Skeletal muscle satellite cell (primary cell): ENCODE measurements around the gene PLCG2.

Experiments
- H3K27me3 ChIP-seq: 2 replicates; pipeline ENCODE4 v1.7.0; 2013; ENCODE audit warnings: low read length; ENCODE audit not compliant: control insufficient read depth, insufficient read depth
- H3K36me3 ChIP-seq: 2 replicates; pipeline ENCODE4 v1.7.0; 2013; ENCODE audit warnings: mild to moderate bottlenecking, control low read depth, low read length; ENCODE audit not compliant: insufficient read depth
- H3K4me1 ChIP-seq: 2 replicates; pipeline ENCODE4 v1.7.0; 2013; ENCODE audit warnings: low read length; ENCODE audit not compliant: control insufficient read depth, insufficient read depth
- H3K4me2 ChIP-seq: 2 replicates; pipeline ENCODE4 v1.7.0; 2013; ENCODE audit warnings: mild to moderate bottlenecking, low read length
- H3K4me3 ChIP-seq: 2 replicates; pipeline ENCODE4 v1.7.0; 2013; ENCODE audit warnings: low read length
- H3K9ac ChIP-seq: 2 replicates; pipeline ENCODE4 v1.7.0; 2013; ENCODE audit warnings: mild to moderate bottlenecking, low read depth, low read length, moderate library complexity
- H3K9me3 ChIP-seq: replicated peaks from 2 replicates; pipeline ENCODE4 v1.7.0; 2013; ENCODE audit warnings: mild to moderate bottlenecking, control low read depth, low read length

PLCG2 gene

DNA sequence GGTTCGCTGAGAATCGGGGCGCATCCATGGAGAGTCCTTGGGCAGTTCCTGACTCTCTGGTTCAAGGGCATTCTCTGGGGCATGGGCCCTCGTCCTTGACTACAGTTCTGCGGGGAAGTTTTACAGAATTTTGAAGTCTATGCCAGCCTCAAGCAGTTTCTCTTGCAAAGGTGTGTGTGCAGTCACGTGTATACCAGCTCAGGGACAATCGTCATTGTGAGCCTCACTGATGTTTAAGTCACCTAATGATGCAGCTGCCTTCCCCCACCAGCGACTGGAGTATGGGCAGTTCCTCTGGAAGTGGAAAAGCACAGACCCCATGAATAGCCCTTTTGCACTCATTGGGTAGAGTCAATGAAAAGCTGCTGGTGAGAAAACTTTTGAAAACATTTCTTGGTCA is 1.3 kb downstream of the PLCG2 start:
- peaks cover 73% of the 10 kb centered on the region for H3K27me3 ChIP-seq
- no peaks in the 10 kb centered on the region for H3K9me3 ChIP-seq
- no peak overlapping the region for H3K4me3 ChIP-seq
- no peak overlapping the region for H3K4me2 ChIP-seq
- no peaks in the 10 kb centered on the region for H3K36me3 ChIP-seq
- no peaks in the 10 kb centered on the region for H3K4me1 ChIP-seq
- no peak overlapping the region for H3K9ac ChIP-seq

DNA sequence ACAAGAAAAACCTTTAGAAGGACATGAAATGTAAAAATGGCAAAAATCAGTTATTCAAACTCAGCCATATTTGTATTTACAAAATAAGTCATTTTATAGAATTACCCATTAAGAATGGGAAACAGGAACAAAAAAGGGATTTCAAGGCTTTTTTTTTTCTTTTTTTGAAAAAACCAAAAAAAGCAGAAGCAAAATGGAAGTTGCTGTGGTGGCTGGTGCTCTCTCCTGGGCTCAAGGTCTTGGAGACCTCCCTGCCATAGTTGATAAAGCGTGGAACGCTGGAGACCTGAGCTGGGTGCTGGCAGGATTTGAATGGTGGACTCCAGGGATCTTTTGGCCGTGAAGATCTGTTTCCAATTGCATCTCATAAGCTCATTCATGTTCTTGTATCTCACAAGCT is 3.1 kb downstream of the PLCG2 start:
- Histone ChIP-seq H3K9me3 (no peaks in the 10 kb centered on the region), H3K9ac (no peak overlapping the region), H3K4me2 (no peak overlapping the region), H3K4me3 (no peak overlapping the region), H3K27me3 (peaks cover 80% of the 10 kb centered on the region), H3K36me3 (no peaks in the 10 kb centered on the region), H3K4me1 (no peaks in the 10 kb centered on the region)

DNA sequence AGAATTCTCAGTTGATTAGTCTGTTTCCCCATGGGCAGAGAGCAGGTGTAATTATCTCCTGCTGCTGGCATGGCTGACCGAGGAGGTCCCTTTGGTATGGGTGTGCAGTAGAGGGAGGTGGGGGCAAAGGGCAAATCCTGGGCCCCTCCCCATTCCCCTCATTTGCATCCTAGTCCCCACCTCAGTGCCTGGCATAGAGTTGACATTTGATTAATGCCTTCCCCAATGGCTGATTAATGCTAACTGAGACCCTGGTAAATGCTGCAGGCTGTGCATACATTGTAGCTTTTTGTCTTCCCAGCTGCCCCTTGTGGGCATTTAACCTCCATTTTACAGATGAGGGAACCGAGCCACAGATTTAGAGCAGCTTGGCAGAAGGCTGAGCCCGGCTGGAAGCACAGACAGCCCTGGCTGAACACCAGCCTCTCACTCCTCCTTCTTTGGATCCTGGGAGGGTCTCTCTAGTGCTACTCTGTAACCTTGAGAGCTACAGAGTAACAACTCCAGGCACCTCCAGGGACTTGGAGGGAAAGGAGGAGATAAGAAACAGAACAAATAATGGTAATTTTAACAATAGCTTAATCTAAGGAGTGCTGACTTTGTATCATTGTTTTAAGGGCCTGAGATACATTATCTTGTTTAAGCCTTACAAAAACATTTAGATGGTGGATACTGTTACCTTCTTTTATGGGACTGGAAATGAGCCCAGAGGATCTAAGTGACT is 5.1 kb downstream of the PLCG2 start:
- H3K4me1 ChIP-seq: no peaks in the 10 kb centered on the region

DNA sequence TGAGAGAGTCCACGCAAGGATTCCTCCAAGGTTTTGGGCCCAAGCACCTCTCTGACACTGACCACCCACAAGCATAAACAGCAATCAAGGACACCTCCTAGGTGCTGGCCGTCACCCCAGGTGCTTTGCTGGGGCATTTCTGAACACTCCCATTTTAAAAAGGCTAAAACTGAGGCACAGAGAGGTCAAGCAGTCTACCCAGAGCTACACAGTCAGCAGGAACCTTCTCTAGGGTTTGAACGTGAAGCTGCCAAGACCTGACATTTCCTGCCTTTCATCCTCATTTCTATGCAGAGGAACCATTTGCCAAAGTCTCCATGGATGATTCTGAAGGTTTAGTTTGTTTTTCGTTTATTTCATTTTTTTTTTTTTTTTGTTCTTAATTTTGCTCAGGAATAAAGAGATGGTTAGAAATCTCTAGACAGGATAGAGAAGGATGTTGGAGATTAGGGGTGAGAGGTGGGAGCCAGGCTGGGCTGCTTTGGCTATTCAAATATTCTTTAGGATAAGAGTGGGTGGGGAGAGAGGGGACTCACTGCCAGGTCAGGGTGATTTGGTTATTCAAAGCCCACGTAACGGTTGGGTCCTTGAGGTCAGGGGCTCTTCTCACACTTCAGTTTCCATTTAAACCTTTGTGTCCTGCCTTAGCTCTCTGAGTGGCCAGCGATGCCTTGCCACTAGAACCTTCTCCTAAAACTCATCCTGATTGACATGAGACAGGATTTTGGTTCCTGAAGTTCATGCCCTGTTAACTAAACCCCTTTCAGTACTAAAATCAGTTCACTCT is 6.2 kb downstream of the PLCG2 start:
- Histone ChIP-seq H3K27me3 (peaks cover 61% of the 10 kb centered on the region), H3K4me1 (no peaks in the 10 kb centered on the region), H3K36me3 (no peaks in the 10 kb centered on the region), H3K4me3 (no peak overlapping the region), H3K4me2 (no peak overlapping the region), H3K9me3 (no peaks in the 10 kb centered on the region), H3K9ac (no peak overlapping the region)

More for the DNA sequence above, 5.1 kb downstream of the PLCG2 start:
- Histone ChIP-seq H3K9me3 (no peaks in the 10 kb centered on the region), H3K4me3 (no peak overlapping the region), H3K9ac (no peak overlapping the region), H3K36me3 (no peaks in the 10 kb centered on the region), H3K4me2 (no peak overlapping the region), H3K27me3 (peaks cover 65% of the 10 kb centered on the region)

GRCh38 chr16:81786321-81786720 is 7.2 kb downstream of the PLCG2 start:
- Histone ChIP-seq H3K4me3 (no peak overlapping the region), H3K27me3 (peaks cover 55% of the 10 kb centered on the region), H3K9me3 (no peaks in the 10 kb centered on the region), H3K4me1 (no peaks in the 10 kb centered on the region), H3K9ac (no peak overlapping the region), H3K36me3 (no peaks in the 10 kb centered on the region), H3K4me2 (no peak overlapping the region)

DNA sequence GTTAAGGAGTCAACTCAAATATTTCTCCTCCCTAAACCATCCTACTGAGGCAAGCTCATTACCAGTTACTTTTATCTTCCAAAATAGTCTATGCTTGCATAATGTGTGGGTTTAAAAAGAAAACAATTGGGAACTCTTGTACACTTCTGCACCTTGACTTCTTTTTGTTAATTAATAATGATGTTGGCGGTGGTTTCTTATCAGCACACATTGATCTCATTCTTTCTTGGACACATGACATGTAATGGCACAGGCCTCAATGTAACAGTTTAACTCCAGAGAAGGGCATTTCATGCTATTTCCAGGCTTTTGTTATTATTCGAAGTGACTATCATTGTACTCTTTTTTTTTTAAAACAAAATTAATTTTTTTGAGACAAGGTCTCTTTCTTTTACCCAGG is 7.8 kb downstream of the PLCG2 start:
- H3K4me3 ChIP-seq: no peak overlapping the region
- no peak overlapping the region for H3K4me2 ChIP-seq
- H3K4me1 ChIP-seq: no peaks in the 10 kb centered on the region
- H3K9ac ChIP-seq: no peak overlapping the region
- no peaks in the 10 kb centered on the region for H3K9me3 ChIP-seq
- no peaks in the 10 kb centered on the region for H3K36me3 ChIP-seq
- H3K27me3 ChIP-seq: peaks cover 52% of the 10 kb centered on the region

- Histone ChIP-seq H3K4me3 (no peak overlapping the region), H3K9ac (no peak overlapping the region), H3K36me3 (no peaks in the 10 kb centered on the region), H3K4me1 (no peaks in the 10 kb centered on the region), H3K4me2 (no peak overlapping the region), H3K27me3 (peaks cover 46% of the 10 kb centered on the region), H3K9me3 (no peaks in the 10 kb centered on the region)
Observed at GRCh38 chr16:81787659-81788058, 8.6 kb downstream of the PLCG2 start.

GRCh38 chr16:81790277-81790676 is 11.2 kb downstream of the PLCG2 start:
- H3K36me3 ChIP-seq: no peaks in the 10 kb centered on the region
- H3K4me3 ChIP-seq: no peak overlapping the region
- H3K4me2 ChIP-seq: no peak overlapping the region
- H3K9ac ChIP-seq: no peak overlapping the region
- H3K27me3 ChIP-seq: peaks cover 32% of the 10 kb centered on the region
- H3K9me3 ChIP-seq: no peaks in the 10 kb centered on the region
- no peaks in the 10 kb centered on the region for H3K4me1 ChIP-seq

GRCh38 chr16:81790830-81791435 is 11.8 kb downstream of the PLCG2 start:
- Histone ChIP-seq H3K4me3 (no peak overlapping the region), H3K4me1 (no peaks in the 10 kb centered on the region), H3K9ac (no peak overlapping the region), H3K27me3 (peaks cover 25% of the 10 kb centered on the region), H3K36me3 (no peaks in the 10 kb centered on the region), H3K4me2 (no peak overlapping the region), H3K9me3 (no peaks in the 10 kb centered on the region)

DNA sequence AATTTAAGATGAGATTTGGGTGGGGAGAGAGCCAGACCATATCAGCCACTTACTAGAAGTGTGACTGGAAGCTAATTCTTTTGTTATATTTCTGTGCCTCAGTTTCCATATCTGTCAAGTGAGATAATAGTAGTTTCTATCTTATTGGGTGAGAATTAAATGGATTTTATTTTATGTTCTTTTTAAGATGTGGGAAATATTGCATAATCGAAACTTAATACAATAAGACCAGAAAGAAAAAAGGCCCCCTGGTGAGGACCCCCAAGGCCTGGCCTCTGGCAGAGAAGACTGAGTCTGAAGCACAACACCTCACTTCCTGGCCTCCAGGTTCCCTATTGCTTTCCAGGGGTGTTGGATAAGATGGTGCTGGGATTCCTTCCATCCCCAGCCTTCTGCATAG is 13.7 kb downstream of the PLCG2 start:
- no peaks in the 10 kb centered on the region for H3K9me3 ChIP-seq
- H3K4me1 ChIP-seq: no peaks in the 10 kb centered on the region
- H3K9ac ChIP-seq: no peak overlapping the region
- peaks cover 20% of the 10 kb centered on the region for H3K27me3 ChIP-seq
- no peaks in the 10 kb centered on the region for H3K36me3 ChIP-seq
- H3K4me2 ChIP-seq: no peak overlapping the region
- no peak overlapping the region for H3K4me3 ChIP-seq

GRCh38 chr16:81795193-81795592 is 16.1 kb downstream of the PLCG2 start:
- Histone ChIP-seq H3K4me2 (no peak overlapping the region), H3K36me3 (no peaks in the 10 kb centered on the region), H3K9me3 (no peaks in the 10 kb centered on the region), H3K9ac (no peak overlapping the region), H3K27me3 (peaks cover 15% of the 10 kb centered on the region), H3K4me3 (no peak overlapping the region), H3K4me1 (no peaks in the 10 kb centered on the region)
